ENCODE measurements around the gene LINS1. TPM values are rescaled to one million over a fixed set of nuclear protein-coding genes. Genes with fewer than 3 reads are reported as not detected.
A peak's percentile ranks its signal among the peaks of the same experiment; 100 is the strongest.

LINS1 gene
- polyA plus RNA-seq, 2 of the 4 experiments (the other 2 are of a cell fraction): 10.0 to 24.6 TPM

DNA sequence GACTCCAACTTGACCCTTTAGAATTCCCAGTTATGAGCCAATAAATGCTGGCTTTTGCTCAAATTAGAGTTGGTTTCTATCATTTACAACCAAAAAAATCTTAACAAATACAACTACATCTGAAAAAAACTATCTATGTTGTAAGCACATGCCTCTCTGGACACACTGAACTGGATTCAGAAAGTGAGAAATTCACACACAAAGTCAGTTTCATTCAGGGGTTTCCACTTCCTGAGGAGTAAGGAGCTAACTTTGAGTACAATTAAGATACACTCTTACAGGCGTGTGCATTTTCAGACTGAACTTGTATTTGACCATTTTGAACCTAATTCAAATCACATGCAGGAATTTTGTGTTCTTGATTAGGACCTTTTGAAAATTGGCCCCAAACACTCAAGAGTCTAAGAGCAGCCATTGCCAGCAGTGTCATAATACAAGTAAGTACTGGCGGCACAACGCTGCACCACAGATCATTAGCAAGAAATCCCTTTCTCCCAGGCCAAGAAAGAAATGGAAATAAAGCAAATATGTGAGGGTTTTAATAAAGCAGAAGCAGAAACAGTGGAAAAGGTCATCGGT is 31.2 kb downstream of the LINS1 start:
- no peak overlapping the region for H3K4me2 ChIP-seq
- DNase-seq (ENCODE audit: low read depth in 1 of 2, low spot score in 1 of 2): no peak
- ChIA-PET POLR2A (no interaction called here), CTCF (interaction anchor here (1.0 to 6.8 kb wide), 4 partner anchors 10 to 642 kb away, joined by 4 to 120 read pairs (median 12); partner anchors contain the start of gene ADAMTS17)
- no peaks in the 10 kb centered on the region for H3K4me1 ChIP-seq
- no peak overlapping the region for H3K27ac ChIP-seq
- no peaks in the 10 kb centered on the region for H3K9me3 ChIP-seq
- ATAC-seq: no peak
- 91% methylated on average over 4 of the region's 4 CpGs for WGBS (ENCODE audit: missing lambda C conversion rate)
- TF ChIP-seq TFCP2L1 (CRISPR knock-in tag; IDR thresholded peaks at IDR 0.05) (no peak), RCOR1 (IDR thresholded peaks at IDR 0.05; ENCODE audit: low read depth, low read length) (no peak), SREBF2 (IDR thresholded peaks at IDR 0.05) (no peak), HOXB5 (CRISPR knock-in tag; IDR thresholded peaks at IDR 0.05) (no peak), NPAS2 (CRISPR knock-in tag; IDR thresholded peaks at IDR 0.05; ENCODE audit: borderline replicate concordance) (no peak), GATA3 (IDR thresholded peaks at IDR 0.05; ENCODE audit: borderline replicate concordance) (no peak), HOXB13 (CRISPR knock-in tag; IDR thresholded peaks at IDR 0.05; ENCODE audit: low read depth) (no peak), ZFP36 (IDR thresholded peaks at IDR 0.05; ENCODE audit: borderline replicate concordance, partially characterized antibody) (no peak), KDM1A (IDR thresholded peaks at IDR 0.05; ENCODE audit: low read depth) (no peak), NR3C1 (IDR thresholded peaks at IDR 0.05) (no peak)
- TF ChIP-seq, protein P1, sequence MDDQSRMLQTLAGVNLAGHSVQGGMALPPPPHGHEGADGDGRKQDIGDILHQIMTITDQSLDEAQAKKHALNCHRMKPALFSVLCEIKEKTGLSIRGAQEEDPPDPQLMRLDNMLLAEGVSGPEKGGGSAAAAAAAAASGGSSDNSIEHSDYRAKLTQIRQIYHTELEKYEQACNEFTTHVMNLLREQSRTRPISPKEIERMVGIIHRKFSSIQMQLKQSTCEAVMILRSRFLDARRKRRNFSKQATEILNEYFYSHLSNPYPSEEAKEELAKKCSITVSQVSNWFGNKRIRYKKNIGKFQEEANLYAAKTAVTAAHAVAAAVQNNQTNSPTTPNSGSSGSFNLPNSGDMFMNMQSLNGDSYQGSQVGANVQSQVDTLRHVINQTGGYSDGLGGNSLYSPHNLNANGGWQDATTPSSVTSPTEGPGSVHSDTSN (IDR thresholded peaks at IDR 0.05): no peak
- TF ChIP-seq, protein P2, sequence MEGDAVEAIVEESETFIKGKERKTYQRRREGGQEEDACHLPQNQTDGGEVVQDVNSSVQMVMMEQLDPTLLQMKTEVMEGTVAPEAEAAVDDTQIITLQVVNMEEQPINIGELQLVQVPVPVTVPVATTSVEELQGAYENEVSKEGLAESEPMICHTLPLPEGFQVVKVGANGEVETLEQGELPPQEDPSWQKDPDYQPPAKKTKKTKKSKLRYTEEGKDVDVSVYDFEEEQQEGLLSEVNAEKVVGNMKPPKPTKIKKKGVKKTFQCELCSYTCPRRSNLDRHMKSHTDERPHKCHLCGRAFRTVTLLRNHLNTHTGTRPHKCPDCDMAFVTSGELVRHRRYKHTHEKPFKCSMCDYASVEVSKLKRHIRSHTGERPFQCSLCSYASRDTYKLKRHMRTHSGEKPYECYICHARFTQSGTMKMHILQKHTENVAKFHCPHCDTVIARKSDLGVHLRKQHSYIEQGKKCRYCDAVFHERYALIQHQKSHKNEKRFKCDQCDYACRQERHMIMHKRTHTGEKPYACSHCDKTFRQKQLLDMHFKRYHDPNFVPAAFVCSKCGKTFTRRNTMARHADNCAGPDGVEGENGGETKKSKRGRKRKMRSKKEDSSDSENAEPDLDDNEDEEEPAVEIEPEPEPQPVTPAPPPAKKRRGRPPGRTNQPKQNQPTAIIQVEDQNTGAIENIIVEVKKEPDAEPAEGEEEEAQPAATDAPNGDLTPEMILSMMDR (IDR thresholded peaks at IDR 0.05): no peak
- peak; percentile 49 for FAIRE-seq
- no peak overlapping the region for H3K4me3 ChIP-seq

DNA sequence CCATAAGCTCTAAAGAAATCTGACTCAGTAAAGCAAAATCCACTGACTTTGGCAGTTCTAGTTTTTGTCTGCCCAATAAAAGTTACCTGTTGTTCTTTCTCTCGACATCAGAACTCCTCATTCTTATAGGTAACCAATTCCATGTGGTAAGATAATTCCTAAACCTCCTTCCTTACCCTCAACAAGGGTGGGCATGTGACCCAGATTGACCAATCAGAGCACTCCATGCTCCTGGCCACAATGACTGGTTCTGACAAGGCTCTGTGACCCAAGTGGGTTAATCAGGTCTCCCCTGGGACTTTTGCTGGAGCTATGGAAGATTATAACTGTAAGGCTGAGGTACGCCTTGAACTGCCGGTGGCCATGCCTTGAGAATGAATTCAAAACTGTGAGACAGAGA is 31.7 kb downstream of the LINS1 start:
- no peak overlapping the region for H3K4me3 ChIP-seq
- FAIRE-seq (no peak), DNase-seq (ENCODE audit: low read depth in 1 of 2, low spot score in 1 of 2) (peak in 1 of 2 experiments; percentile 27), ATAC-seq (peak in 1 of 2 experiments; percentile 40; a peak in 1 of 6 replicates)
- WGBS (ENCODE audit: missing lambda C conversion rate): 89% methylated on average over 3 of the region's 3 CpGs
- no peaks in the 10 kb centered on the region for H3K9me3 ChIP-seq
- H3K4me1 ChIP-seq: no peaks in the 10 kb centered on the region
- TF ChIP-seq, protein P3, sequence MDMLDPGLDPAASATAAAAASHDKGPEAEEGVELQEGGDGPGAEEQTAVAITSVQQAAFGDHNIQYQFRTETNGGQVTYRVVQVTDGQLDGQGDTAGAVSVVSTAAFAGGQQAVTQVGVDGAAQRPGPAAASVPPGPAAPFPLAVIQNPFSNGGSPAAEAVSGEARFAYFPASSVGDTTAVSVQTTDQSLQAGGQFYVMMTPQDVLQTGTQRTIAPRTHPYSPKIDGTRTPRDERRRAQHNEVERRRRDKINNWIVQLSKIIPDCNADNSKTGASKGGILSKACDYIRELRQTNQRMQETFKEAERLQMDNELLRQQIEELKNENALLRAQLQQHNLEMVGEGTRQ (IDR thresholded peaks at IDR 0.05): peak; percentile 45; the same call in 1 of the 2 replicates
- TF ChIP-seq RFX5 (IDR thresholded peaks at IDR 0.05): no peak
- H3K27ac ChIP-seq: no peak overlapping the region
- H3K4me2 ChIP-seq: no peak overlapping the region
- ChIA-PET POLR2A (interaction anchor here (1.2 kb wide), 1 partner anchor 220 kb away, joined by 3 read pairs; no protein-coding TSS in a partner anchor), CTCF (interaction anchor here (0.7 to 6.8 kb wide), 4 partner anchors 10 to 642 kb away, joined by 3 to 120 read pairs (median 12); partner anchors contain the start of gene ADAMTS17)

DNA sequence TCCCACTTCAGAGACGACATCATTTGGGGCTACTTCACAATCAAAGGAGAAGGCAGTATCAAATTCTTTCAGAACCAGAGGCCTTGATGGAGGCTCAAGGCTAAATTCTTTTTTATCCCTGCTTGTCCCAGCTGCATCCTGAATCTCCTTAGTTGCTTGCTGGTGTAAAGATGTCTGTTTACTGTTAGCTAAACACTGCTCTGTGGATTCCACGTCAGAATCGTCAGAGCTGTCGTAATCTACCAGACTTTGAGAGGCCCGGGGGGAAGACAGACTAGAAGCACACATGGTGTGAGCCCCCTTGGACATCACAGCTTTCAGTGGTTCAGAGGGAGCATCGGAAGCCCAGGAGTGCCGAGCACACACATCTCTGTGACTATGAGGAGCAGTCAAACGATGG is 32.6 kb downstream of the LINS1 start:
- WGBS (ENCODE audit: missing lambda C conversion rate): 78% methylated on average over 8 of the region's 8 CpGs
- FAIRE-seq: no peak
- POLR2A ChIA-PET: interaction anchor here (1.2 kb wide), 1 partner anchor 219 kb away, joined by 3 read pairs; no protein-coding TSS in a partner anchor
- CTCF ChIA-PET: interaction anchor here (0.7 to 6.8 kb wide), 2 partner anchors 22 to 223 kb away, joined by 3 to 120 read pairs; partner anchors contain the start of gene ADAMTS17
- H3K27ac ChIP-seq: no peak overlapping the region
- H3K9me3 ChIP-seq: no peaks in the 10 kb centered on the region
- no peak for DNase-seq (ENCODE audit: low read depth in 1 of 2, low spot score in 1 of 2)
- ATAC-seq: no peak
- H3K4me1 ChIP-seq: no peaks in the 10 kb centered on the region
- no peak overlapping the region for H3K4me2 ChIP-seq
- no peak overlapping the region for H3K4me3 ChIP-seq
- no peak for TF ChIP-seq NFE2L2 (conservative IDR thresholded peaks at IDR 0.05; ENCODE audit: low read length)
- no peak for TF ChIP-seq NR3C1 (IDR thresholded peaks at IDR 0.05)
- TF ChIP-seq, protein P2 (IDR thresholded peaks at IDR 0.05): no peak
- TF ChIP-seq TP53 (CRISPR knock-in tag; IDR thresholded peaks at IDR 0.05): no peak
- TF ChIP-seq CHD2 (IDR thresholded peaks at IDR 0.05; ENCODE audit: low read length, partially characterized antibody): no peak
- TF ChIP-seq EHMT2 (IDR thresholded peaks at IDR 0.05; ENCODE audit: low read depth): no peak
- TF ChIP-seq, protein P1 (IDR thresholded peaks at IDR 0.05): no peak
- TF ChIP-seq RAD21 (conservative IDR thresholded peaks at IDR 0.05 in 1 of 2, IDR thresholded peaks at IDR 0.05 in 1 of 2): no peak
- TF ChIP-seq HOXB5 (CRISPR knock-in tag; IDR thresholded peaks at IDR 0.05): no peak
- no peak for TF ChIP-seq KDM5A (IDR thresholded peaks at IDR 0.05)
- no peak for TF ChIP-seq BHLHE40 (IDR thresholded peaks at IDR 0.05; ENCODE audit: low read depth, low read length)
- TF ChIP-seq, protein P4, sequence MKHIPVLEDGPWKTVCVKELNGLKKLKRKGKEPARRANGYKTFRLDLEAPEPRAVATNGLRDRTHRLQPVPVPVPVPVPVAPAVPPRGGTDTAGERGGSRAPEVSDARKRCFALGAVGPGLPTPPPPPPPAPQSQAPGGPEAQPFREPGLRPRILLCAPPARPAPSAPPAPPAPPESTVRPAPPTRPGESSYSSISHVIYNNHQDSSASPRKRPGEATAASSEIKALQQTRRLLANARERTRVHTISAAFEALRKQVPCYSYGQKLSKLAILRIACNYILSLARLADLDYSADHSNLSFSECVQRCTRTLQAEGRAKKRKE (CRISPR knock-in tag; IDR thresholded peaks at IDR 0.05; ENCODE audit: low read depth): no peak
- TF ChIP-seq EP300 (IDR thresholded peaks at IDR 0.05): no peak
- TF ChIP-seq, protein P5, sequence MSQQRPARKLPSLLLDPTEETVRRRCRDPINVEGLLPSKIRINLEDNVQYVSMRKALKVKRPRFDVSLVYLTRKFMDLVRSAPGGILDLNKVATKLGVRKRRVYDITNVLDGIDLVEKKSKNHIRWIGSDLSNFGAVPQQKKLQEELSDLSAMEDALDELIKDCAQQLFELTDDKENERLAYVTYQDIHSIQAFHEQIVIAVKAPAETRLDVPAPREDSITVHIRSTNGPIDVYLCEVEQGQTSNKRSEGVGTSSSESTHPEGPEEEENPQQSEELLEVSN (IDR thresholded peaks at IDR 0.05; ENCODE audit: borderline replicate concordance, low read depth): no peak
